Spleen (tissue), 7 donors: ENCODE results near the gene SPDYE2B.
"Not testable (repeated sequence)": the region's sequence is repeated elsewhere in the genome, so short reads cannot be mapped to it uniquely, and the experiment has no call there.

Source experiments
- POLR2A ChIP-seq, 3 donors: fragments of 450-650 bp; IDR thresholded peaks; one replicate each; pipeline ENCODE4 v1.5.1; 2017; ENCODE audit warnings: antibody characterized with exemption in 3 of 3, mild to moderate bottlenecking in 1 of 3
- TF ChIP-seq, protein P1 (sequence below), 11 experiments: fragments of 200-600 bp in 7 of 11; fragments of 450-650 bp in 4 of 11; sonication (generic) in 4 of 11; IDR thresholded peaks in 8 of 11; conservative IDR thresholded peaks in 3 of 11; 1 replicate in 7 of 11; 2 replicates in 4 of 11; pipeline versions ENCODE4 v1.4.0 to v1.8.0; 2016 to 2021; ENCODE audit warnings: antibody characterized with exemption in 11 of 11, inconsistent platforms in 4 of 11, mild to moderate bottlenecking in 1 of 11
- donor health status: DM: no; HTN: no; CAD: no; lungs with moderate emphysema.
- donor health status: DM: no; HTN: no; CAD: no.
- donor health status: DM: no; HTN: no; CAD: no.

GRCh38 chr7:102627271-102627904 is 22.7 kb upstream of the SPDYE2B start:
- TF ChIP-seq POLR2A (IDR thresholded peaks at IDR 0.05), result not testable (repeated sequence)
- TF ChIP-seq, protein P1, sequence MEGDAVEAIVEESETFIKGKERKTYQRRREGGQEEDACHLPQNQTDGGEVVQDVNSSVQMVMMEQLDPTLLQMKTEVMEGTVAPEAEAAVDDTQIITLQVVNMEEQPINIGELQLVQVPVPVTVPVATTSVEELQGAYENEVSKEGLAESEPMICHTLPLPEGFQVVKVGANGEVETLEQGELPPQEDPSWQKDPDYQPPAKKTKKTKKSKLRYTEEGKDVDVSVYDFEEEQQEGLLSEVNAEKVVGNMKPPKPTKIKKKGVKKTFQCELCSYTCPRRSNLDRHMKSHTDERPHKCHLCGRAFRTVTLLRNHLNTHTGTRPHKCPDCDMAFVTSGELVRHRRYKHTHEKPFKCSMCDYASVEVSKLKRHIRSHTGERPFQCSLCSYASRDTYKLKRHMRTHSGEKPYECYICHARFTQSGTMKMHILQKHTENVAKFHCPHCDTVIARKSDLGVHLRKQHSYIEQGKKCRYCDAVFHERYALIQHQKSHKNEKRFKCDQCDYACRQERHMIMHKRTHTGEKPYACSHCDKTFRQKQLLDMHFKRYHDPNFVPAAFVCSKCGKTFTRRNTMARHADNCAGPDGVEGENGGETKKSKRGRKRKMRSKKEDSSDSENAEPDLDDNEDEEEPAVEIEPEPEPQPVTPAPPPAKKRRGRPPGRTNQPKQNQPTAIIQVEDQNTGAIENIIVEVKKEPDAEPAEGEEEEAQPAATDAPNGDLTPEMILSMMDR (IDR thresholded peaks at IDR 0.05 in 8 of 11, conservative IDR thresholded peaks at IDR 0.05 in 3 of 11), result not testable (repeated sequence)
